ENCODE data around the gene RHOA.

The RHOA gene

GRCh38 chr3:49383387-49383786, 28.4 kb downstream of the RHOA start:
- TF ChIP-seq MAX (IDR thresholded peaks at IDR 0.05; ENCODE audit: low read depth, low read length) (no peak), MYC (IDR thresholded peaks at IDR 0.05; ENCODE audit: low read depth, low read length) (no peak), POLR2A (IDR thresholded peaks at IDR 0.05; ENCODE audit: extremely low read depth, insufficient read length) (no peak), CTCF (IDR thresholded peaks at IDR 0.05; ENCODE audit: low read depth, low read length) (no peak)
- H3K4me3 ChIP-seq (ENCODE audit: low read depth, low read length): no peak overlapping the region
- no peak for DNase-seq (ENCODE audit: low read depth)

GRCh38 chr3:49378249-49378895, 33.4 kb downstream of the RHOA start:
- DNase-seq (ENCODE audit: low read depth): peak; percentile 70
- TF ChIP-seq MYC (IDR thresholded peaks at IDR 0.05; ENCODE audit: low read depth, low read length): no peak
- no peak for TF ChIP-seq CTCF (IDR thresholded peaks at IDR 0.05; ENCODE audit: low read depth, low read length)
- TF ChIP-seq POLR2A (IDR thresholded peaks at IDR 0.05; ENCODE audit: extremely low read depth, insufficient read length): no peak
- TF ChIP-seq MAX (IDR thresholded peaks at IDR 0.05; ENCODE audit: low read depth, low read length): no peak
- H3K4me3 ChIP-seq (ENCODE audit: low read depth, low read length): no peak overlapping the region

- no peak overlapping the region for H3K4me3 ChIP-seq (ENCODE audit: low read depth, low read length)
- TF ChIP-seq POLR2A (IDR thresholded peaks at IDR 0.05; ENCODE audit: extremely low read depth, insufficient read length): no peak
- no peak for TF ChIP-seq CTCF (IDR thresholded peaks at IDR 0.05; ENCODE audit: low read depth, low read length)
- no peak for TF ChIP-seq MYC (IDR thresholded peaks at IDR 0.05; ENCODE audit: low read depth, low read length)
- TF ChIP-seq MAX (IDR thresholded peaks at IDR 0.05; ENCODE audit: low read depth, low read length): no peak
- DNase-seq (ENCODE audit: low read depth): peak; percentile 89
These were observed 34.3 kb downstream of the RHOA start for GRCh38 chr3:49377483-49377882.

- no peak overlapping the region for H3K4me3 ChIP-seq (ENCODE audit: low read depth, low read length)
- DNase-seq (ENCODE audit: low read depth): no peak
- TF ChIP-seq POLR2A (IDR thresholded peaks at IDR 0.05; ENCODE audit: extremely low read depth, insufficient read length): no peak
- TF ChIP-seq MAX (IDR thresholded peaks at IDR 0.05; ENCODE audit: low read depth, low read length): no peak
- no peak for TF ChIP-seq MYC (IDR thresholded peaks at IDR 0.05; ENCODE audit: low read depth, low read length)
- TF ChIP-seq CTCF (IDR thresholded peaks at IDR 0.05; ENCODE audit: low read depth, low read length): no peak
These were observed 39.8 kb downstream of the RHOA start for GRCh38 chr3:49371946-49372345.

GRCh38 chr3:49370585-49371290, 41.0 kb downstream of the RHOA start:
- no peak for DNase-seq (ENCODE audit: low read depth)
- no peak overlapping the region for H3K4me3 ChIP-seq (ENCODE audit: low read depth, low read length)
- TF ChIP-seq MYC (IDR thresholded peaks at IDR 0.05; ENCODE audit: low read depth, low read length) (no peak), CTCF (IDR thresholded peaks at IDR 0.05; ENCODE audit: low read depth, low read length) (no peak), MAX (IDR thresholded peaks at IDR 0.05; ENCODE audit: low read depth, low read length) (no peak), POLR2A (IDR thresholded peaks at IDR 0.05; ENCODE audit: extremely low read depth, insufficient read length) (no peak)
